GM23338 (cell line): Measurements from ENCODE around the gene INO80. TPM values are rescaled to one million over a fixed set of nuclear protein-coding genes. Genes with fewer than 3 reads are reported as not detected.

Experiments
- ATAC-seq: fragments of 200-7000 bp; cut with Tn5 transposase; 3 replicates; pipeline ENCODE4 v1.9.1; 2020
- DNase-seq: peaks from one replicate; pipeline ENCODE4 v3.0.0-alpha.2; 2015; ENCODE audit warnings: low spot score
- H2AFZ ChIP-seq: fragments of 200-600 bp; sonication (generic); 2 replicates; pipeline ENCODE4 v1.8.0; 2016; ENCODE audit warnings: antibody characterized with exemption, mild to moderate bottlenecking, moderate library complexity
- H3F3A ChIP-seq: fragments of 200-600 bp; sonication (generic); replicated peaks from 2 replicates; pipeline ENCODE4 v1.8.0; 2017; ENCODE audit warnings: antibody characterized with exemption, mixed run types, low read depth
- H3K27ac ChIP-seq: fragments of 200-600 bp; sonication (generic); 2 replicates; pipeline ENCODE4 v1.6.1; 2016; ENCODE audit warnings: low read depth
- H3K27me3 ChIP-seq: fragments of 200-600 bp; sonication (generic); 2 replicates; pipeline ENCODE4 v1.8.0; 2016; ENCODE audit warnings: mild to moderate bottlenecking, mixed run types, moderate library complexity; ENCODE audit not compliant: insufficient read depth
- H3K36me3 ChIP-seq: fragments of 200-600 bp; sonication (generic); 2 replicates; pipeline ENCODE4 v1.8.0; 2016; ENCODE audit warnings: mild to moderate bottlenecking; ENCODE audit not compliant: insufficient read depth
- H3K4me1 ChIP-seq: fragments of 200-600 bp; sonication (generic); 2 replicates; pipeline ENCODE4 v1.8.0; 2016; ENCODE audit warnings: mild to moderate bottlenecking, moderate library complexity; ENCODE audit not compliant: insufficient read depth
- H3K4me2 ChIP-seq: fragments of 200-600 bp; sonication (generic); 2 replicates; pipeline ENCODE4 v1.7.1; 2017; ENCODE audit warnings: mixed run types
- H3K4me3 ChIP-seq: fragments of 200-600 bp; sonication (generic); 2 replicates; pipeline ENCODE4 v1.6.1; 2016; ENCODE audit warnings: mixed run types
- H3K79me2 ChIP-seq: fragments of 200-600 bp; sonication (generic); replicated peaks from 2 replicates; pipeline ENCODE4 v1.8.0; 2017; ENCODE audit warnings: mild to moderate bottlenecking; ENCODE audit not compliant: insufficient read depth
- H3K9me2 ChIP-seq: fragments of 200-600 bp; sonication (generic); 2 replicates; pipeline ENCODE4 v1.8.0; 2017; ENCODE audit not compliant: insufficient read depth
- H4K20me1 ChIP-seq: fragments of 200-600 bp; sonication (generic); replicated peaks from 2 replicates; pipeline ENCODE4 v1.8.0; 2017; ENCODE audit warnings: mild to moderate bottlenecking; ENCODE audit not compliant: insufficient read depth
- H3K27ac Mint-ChIP-seq: 2 replicates; pipeline ENCODE4 v1.8.0; 2020; ENCODE audit warnings: inconsistent platforms, mild to moderate bottlenecking, moderate library complexity, mixed read lengths
- H3K27me3 Mint-ChIP-seq: 3 replicates; pipeline ENCODE4 v1.8.0; 2022; ENCODE audit warnings: low read depth, mild to moderate bottlenecking, moderate library complexity, mixed read lengths, inconsistent platforms; ENCODE audit not compliant: insufficient read depth, poor library complexity
- H3K36me3 Mint-ChIP-seq: 3 replicates; pipeline ENCODE4 v1.8.0; 2021; ENCODE audit warnings: low read depth, mild to moderate bottlenecking, inconsistent platforms, moderate library complexity, mixed read lengths
- H3K4me1 Mint-ChIP-seq: 3 replicates; pipeline ENCODE4 v1.8.0; 2020; ENCODE audit warnings: mild to moderate bottlenecking, inconsistent platforms, mixed read lengths
- H3K4me3 Mint-ChIP-seq: 3 replicates; pipeline ENCODE4 v1.8.0; 2021; ENCODE audit warnings: moderate library complexity, mild to moderate bottlenecking, inconsistent platforms, mixed read lengths
- H3K9me3 Mint-ChIP-seq: 3 replicates; pipeline ENCODE4 v1.8.0; 2020; ENCODE audit warnings: moderate library complexity, mild to moderate bottlenecking, inconsistent platforms, mixed read lengths
- EZH2phosphoT487 ChIP-seq: fragments of 200-600 bp; sonication (generic); IDR thresholded peaks from one replicate; pipeline ENCODE4 v1.8.1; 2018; ENCODE audit warnings: antibody characterized with exemption; ENCODE audit not compliant: unreplicated experiment
- JUNB ChIP-seq: IDR thresholded peaks from one replicate; pipeline ENCODE4 v1.6.1; 2016; ENCODE audit warnings: antibody characterized with exemption; ENCODE audit not compliant: unreplicated experiment
- POLR2AphosphoS5 ChIP-seq: IDR thresholded peaks from 2 replicates; pipeline ENCODE4 v1.6.1; 2016; ENCODE audit warnings: antibody characterized with exemption, low read depth
- polyA plus RNA-seq: library from polyadenylated mRNA; unstranded; fragments of >200 nt; fragmentation: Nextera tagmentation; extraction: Ambion mirVana; gene quantifications from 2 replicates; pipeline ENCODE4 v1.2.1, GENCODE V29; 2016
- total RNA-seq: library from RNA; depleted of rRNA; stranded (reverse); fragments of >200 nt; shearing (Covaris generic); gene quantifications from 2 replicates; pipeline ENCODE4 v1.2.3, GENCODE V29; 2014
- TF ChIP-seq, protein P1 (sequence below): IDR thresholded peaks from one replicate; pipeline ENCODE4 v1.6.1; 2018; ENCODE audit warnings: antibody characterized with exemption; ENCODE audit not compliant: unreplicated experiment

The INO80 gene
- total and polyA plus RNA-seq, 2 experiments from 2014 or later, result 6.5 to 24.9 TPM

DNA sequence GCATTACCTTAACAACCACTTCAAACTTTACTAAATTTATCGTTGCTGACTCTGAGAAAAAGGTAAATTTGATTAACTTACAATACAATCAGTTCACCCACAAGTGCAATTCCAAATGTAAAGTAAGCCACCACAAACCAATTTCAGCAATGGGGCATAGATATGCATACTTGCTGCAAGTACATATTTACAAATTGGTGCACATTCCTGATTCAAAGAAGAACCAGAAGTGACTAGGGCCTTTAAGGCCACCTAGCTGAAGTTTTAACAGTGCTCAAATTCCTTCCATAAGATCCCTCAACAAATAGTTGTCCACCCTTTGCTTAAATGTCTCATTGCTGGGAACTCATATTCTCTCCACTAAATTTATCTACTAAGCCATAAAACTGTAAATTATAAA lies 67.2 kb downstream of the INO80 start:
- Histone ChIP-seq H3K9me2 (no peaks in the 10 kb centered on the region), H3K79me2 (no peaks in the 10 kb centered on the region), H4K20me1 (no peaks in the 10 kb centered on the region), H3K27ac (no peak overlapping the region), H3K4me1 (no peaks in the 10 kb centered on the region), H3K27me3 (no peaks in the 10 kb centered on the region), H3F3A (no peaks in the 10 kb centered on the region), H3K4me3 (no peak overlapping the region), H2AFZ (no peak overlapping the region), H3K4me2 (no peak overlapping the region), H3K36me3 (peaks cover 48% of the 10 kb centered on the region)
- Mint-ChIP-seq H3K4me3 (no peak overlapping the region), H3K9me3 (no peaks in the 10 kb centered on the region), H3K27ac (no peak overlapping the region), H3K36me3 (peaks cover 82% of the 10 kb centered on the region), H3K27me3 (no peaks in the 10 kb centered on the region), H3K4me1 (no peaks in the 10 kb centered on the region)
- DNase-seq, result no peak
- TF ChIP-seq JUNB, result no peak
- no peak for TF ChIP-seq POLR2AphosphoS5
- TF ChIP-seq, protein P1, sequence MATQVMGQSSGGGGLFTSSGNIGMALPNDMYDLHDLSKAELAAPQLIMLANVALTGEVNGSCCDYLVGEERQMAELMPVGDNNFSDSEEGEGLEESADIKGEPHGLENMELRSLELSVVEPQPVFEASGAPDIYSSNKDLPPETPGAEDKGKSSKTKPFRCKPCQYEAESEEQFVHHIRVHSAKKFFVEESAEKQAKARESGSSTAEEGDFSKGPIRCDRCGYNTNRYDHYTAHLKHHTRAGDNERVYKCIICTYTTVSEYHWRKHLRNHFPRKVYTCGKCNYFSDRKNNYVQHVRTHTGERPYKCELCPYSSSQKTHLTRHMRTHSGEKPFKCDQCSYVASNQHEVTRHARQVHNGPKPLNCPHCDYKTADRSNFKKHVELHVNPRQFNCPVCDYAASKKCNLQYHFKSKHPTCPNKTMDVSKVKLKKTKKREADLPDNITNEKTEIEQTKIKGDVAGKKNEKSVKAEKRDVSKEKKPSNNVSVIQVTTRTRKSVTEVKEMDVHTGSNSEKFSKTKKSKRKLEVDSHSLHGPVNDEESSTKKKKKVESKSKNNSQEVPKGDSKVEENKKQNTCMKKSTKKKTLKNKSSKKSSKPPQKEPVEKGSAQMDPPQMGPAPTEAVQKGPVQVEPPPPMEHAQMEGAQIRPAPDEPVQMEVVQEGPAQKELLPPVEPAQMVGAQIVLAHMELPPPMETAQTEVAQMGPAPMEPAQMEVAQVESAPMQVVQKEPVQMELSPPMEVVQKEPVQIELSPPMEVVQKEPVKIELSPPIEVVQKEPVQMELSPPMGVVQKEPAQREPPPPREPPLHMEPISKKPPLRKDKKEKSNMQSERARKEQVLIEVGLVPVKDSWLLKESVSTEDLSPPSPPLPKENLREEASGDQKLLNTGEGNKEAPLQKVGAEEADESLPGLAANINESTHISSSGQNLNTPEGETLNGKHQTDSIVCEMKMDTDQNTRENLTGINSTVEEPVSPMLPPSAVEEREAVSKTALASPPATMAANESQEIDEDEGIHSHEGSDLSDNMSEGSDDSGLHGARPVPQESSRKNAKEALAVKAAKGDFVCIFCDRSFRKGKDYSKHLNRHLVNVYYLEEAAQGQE, result no peak
- TF ChIP-seq EZH2phosphoT487, result no peak
- no peak for ATAC-seq

DNA sequence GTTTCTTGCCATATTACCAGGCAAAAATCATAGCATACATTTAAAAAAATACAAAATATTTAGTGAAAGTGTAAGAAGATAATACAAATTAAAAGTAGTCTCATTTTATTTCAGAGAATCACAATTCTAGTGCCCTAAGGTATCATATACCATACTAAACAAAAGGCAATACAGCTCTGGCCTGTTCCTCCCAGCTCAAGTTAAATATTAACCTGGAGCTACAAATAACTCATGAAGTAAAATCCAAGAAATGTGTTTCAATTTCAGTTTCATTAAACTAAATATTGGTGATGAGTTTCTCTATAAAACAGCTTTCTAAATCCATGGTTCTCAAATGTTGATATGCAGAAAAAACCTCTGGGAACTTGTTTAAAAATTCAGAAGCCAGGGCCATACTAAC lies 67.7 kb downstream of the INO80 start:
- no peak for DNase-seq
- Mint-ChIP-seq H3K4me3 (no peak overlapping the region), H3K27ac (no peak overlapping the region), H3K9me3 (no peaks in the 10 kb centered on the region), H3K4me1 (no peaks in the 10 kb centered on the region), H3K36me3 (peaks cover 82% of the 10 kb centered on the region), H3K27me3 (no peaks in the 10 kb centered on the region)
- no peaks in the 10 kb centered on the region for H3K79me2 ChIP-seq
- no peak for ATAC-seq
- H3K9me2 ChIP-seq, result no peaks in the 10 kb centered on the region
- H3F3A ChIP-seq, result no peaks in the 10 kb centered on the region
- TF ChIP-seq, protein P1, result no peak
- H3K4me1 ChIP-seq, result no peaks in the 10 kb centered on the region
- no peak overlapping the region for H3K4me3 ChIP-seq
- H3K36me3 ChIP-seq, result peaks cover 49% of the 10 kb centered on the region
- no peak overlapping the region for H2AFZ ChIP-seq
- no peak overlapping the region for H3K27ac ChIP-seq
- H4K20me1 ChIP-seq, result no peaks in the 10 kb centered on the region
- H3K27me3 ChIP-seq, result no peaks in the 10 kb centered on the region
- H3K4me2 ChIP-seq, result no peak overlapping the region
